ENCODE data around the gene PLCB2. TPM values are rescaled to one million over a fixed set of nuclear protein-coding genes. Genes with fewer than 3 reads are reported as not detected.
A peak's percentile ranks its signal among the peaks of the same experiment; 100 is the strongest.

The PLCB2 gene
- total RNA-seq, 2 donors from 2014 or later: 4.4 to 5.3 TPM

GRCh38 chr15:40248006-40248783 is 59.5 kb downstream of the PLCB2 start:
- no peak overlapping the region for H3K4me3 Mint-ChIP-seq
- no peaks in the 10 kb centered on the region for H3K9me3 ChIP-seq (ENCODE audit: control insufficient read depth, low read length)
- H3K9ac ChIP-seq (ENCODE audit: extremely low read depth, low read length, poor library complexity, severe bottlenecking): no peak overlapping the region
- peaks cover 43% of the 10 kb centered on the region for H3K27me3 ChIP-seq (ENCODE audit: control insufficient read depth, insufficient read depth, low read length, poor library complexity, severe bottlenecking)
- H3K4me3 ChIP-seq (ENCODE audit: low read length): no peak overlapping the region
- no peaks in the 10 kb centered on the region for H3K4me1 ChIP-seq (ENCODE audit: control insufficient read depth, insufficient read depth, low read length)
- whole genome bisulfite sequencing, 2 experiments (ENCODE audit: insufficient coverage in 1 of 2, insufficient read length in 1 of 2): 92 to 95% methylated on average over 9 to 17 of the region's 17 CpGs
- H3K27me3 Mint-ChIP-seq (ENCODE audit: insufficient read depth): peaks cover 36% of the 10 kb centered on the region
- TF ChIP-seq CTCF (conservative IDR thresholded peaks at IDR 0.05): no peak
- no peak overlapping the region for H3K27ac ChIP-seq (ENCODE audit: low read depth, low read length)
- H3K9me3 Mint-ChIP-seq: no peaks in the 10 kb centered on the region
- H3K36me3 Mint-ChIP-seq (ENCODE audit: low read depth): no peaks in the 10 kb centered on the region
- no peak overlapping the region for H3K27ac Mint-ChIP-seq
- no peak for DNase-seq
- H3K36me3 ChIP-seq (ENCODE audit: control insufficient read depth, insufficient read depth, low read length): no peaks in the 10 kb centered on the region
- peaks cover 3% of the 10 kb centered on the region for H3K4me1 Mint-ChIP-seq

- Histone ChIP-seq H3K4me1 (ENCODE audit: control insufficient read depth, insufficient read depth, low read length) (no peaks in the 10 kb centered on the region), H3K36me3 (ENCODE audit: control insufficient read depth, insufficient read depth, low read length) (no peaks in the 10 kb centered on the region), H3K27me3 (ENCODE audit: control insufficient read depth, insufficient read depth, low read length, poor library complexity, severe bottlenecking) (peaks cover 36% of the 10 kb centered on the region), H3K4me3 (ENCODE audit: low read length) (no peak overlapping the region), H3K9me3 (ENCODE audit: control insufficient read depth, low read length) (no peaks in the 10 kb centered on the region), H3K9ac (ENCODE audit: extremely low read depth, low read length, poor library complexity, severe bottlenecking) (no peak overlapping the region), H3K27ac (ENCODE audit: low read depth, low read length) (no peak overlapping the region)
- Mint-ChIP-seq H3K9me3 (no peaks in the 10 kb centered on the region), H3K27me3 (ENCODE audit: insufficient read depth) (peaks cover 32% of the 10 kb centered on the region), H3K36me3 (ENCODE audit: low read depth) (no peaks in the 10 kb centered on the region), H3K27ac (no peak overlapping the region), H3K4me3 (no peak overlapping the region), H3K4me1 (no peaks in the 10 kb centered on the region)
- TF ChIP-seq CTCF (conservative IDR thresholded peaks at IDR 0.05): no peak
- DNase-seq: peak; percentile 38
- 88 to 100% methylated on average over 4 to 12 of the region's 12 CpGs for WGBS, 2 experiments (ENCODE audit: insufficient coverage in 1 of 2, insufficient read length in 1 of 2)
These were observed 60.2 kb downstream of the PLCB2 start for GRCh38 chr15:40247406-40247971.

- no peak overlapping the region for H3K4me3 ChIP-seq (ENCODE audit: low read length)
- H3K27ac ChIP-seq (ENCODE audit: low read depth, low read length): no peak overlapping the region
- 86 to 90% methylated on average over 7 to 8 of the region's 8 CpGs for WGBS, 2 experiments (ENCODE audit: insufficient coverage in 1 of 2, insufficient read length in 1 of 2)
- H3K36me3 ChIP-seq (ENCODE audit: control insufficient read depth, insufficient read depth, low read length): no peaks in the 10 kb centered on the region
- Mint-ChIP-seq H3K4me3 (no peak overlapping the region), H3K27me3 (ENCODE audit: insufficient read depth) (peaks cover 25% of the 10 kb centered on the region), H3K36me3 (ENCODE audit: low read depth) (no peaks in the 10 kb centered on the region), H3K4me1 (no peaks in the 10 kb centered on the region), H3K9me3 (no peaks in the 10 kb centered on the region), H3K27ac (no peak overlapping the region)
- H3K4me1 ChIP-seq (ENCODE audit: control insufficient read depth, insufficient read depth, low read length): no peaks in the 10 kb centered on the region
- no peak for TF ChIP-seq CTCF (conservative IDR thresholded peaks at IDR 0.05)
- no peak overlapping the region for H3K9ac ChIP-seq (ENCODE audit: extremely low read depth, low read length, poor library complexity, severe bottlenecking)
- H3K9me3 ChIP-seq (ENCODE audit: control insufficient read depth, low read length): no peaks in the 10 kb centered on the region
- H3K27me3 ChIP-seq (ENCODE audit: control insufficient read depth, insufficient read depth, low read length, poor library complexity, severe bottlenecking): peaks cover 28% of the 10 kb centered on the region
- peak; percentile 34 for DNase-seq
These were observed 61.0 kb downstream of the PLCB2 start for GRCh38 chr15:40246496-40247280.
